NCI-H2081 (cell line): Measurements from ENCODE around the gene KDM1A.

Experiments used
- DNase-seq, 2 experiments: peaks; one replicate each; lab custom pipeline; 2025; lab: John Stamatoyannopoulos, UW

Gene KDM1A

GRCh38 chr1:23110391-23110790 is 91.1 kb downstream of the KDM1A start:
- no peak for DNase-seq

DNA sequence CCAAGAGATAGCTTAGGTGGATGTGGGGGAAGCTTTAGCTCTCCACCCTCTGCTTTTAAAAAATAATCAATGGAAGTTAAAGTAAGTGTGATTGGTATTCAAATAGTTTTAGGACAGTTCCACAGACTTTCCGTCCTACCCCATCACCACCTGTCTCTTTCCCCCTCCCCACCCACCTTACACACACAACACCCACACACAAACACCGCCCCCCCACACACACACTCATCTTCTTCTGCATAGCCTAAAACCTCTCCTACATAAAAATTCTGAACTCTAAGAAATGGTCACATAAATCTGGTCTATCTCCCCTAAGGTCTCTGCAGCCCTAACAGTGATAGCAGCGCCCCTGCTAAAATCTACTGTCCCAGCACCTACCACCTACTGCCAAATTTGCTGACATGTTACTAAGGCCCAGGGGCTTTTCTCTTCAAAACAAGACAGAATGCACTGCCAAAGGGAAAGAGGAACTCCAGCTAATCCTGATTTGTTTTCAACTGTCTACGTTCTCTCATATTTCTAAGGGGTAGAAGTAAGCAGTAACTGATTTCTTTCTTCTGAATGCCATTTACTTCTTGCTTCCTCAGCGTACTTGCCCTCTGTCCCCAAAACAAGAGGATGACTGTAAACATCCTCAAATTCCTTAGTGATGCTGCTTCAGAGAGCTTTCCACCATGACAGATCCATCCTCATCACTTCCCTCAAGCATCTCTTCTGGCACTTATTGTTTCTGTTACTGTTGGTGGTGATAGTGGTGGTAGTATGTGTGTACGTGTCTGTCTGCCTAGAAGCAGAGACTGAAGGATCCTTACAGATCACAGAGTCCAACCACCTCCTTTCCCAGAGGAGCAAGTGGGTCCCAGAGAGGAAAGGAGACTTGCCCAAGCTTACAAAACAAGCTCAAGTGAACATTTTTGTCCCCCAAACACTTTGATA is 92.6 kb downstream of the KDM1A start:
- no peak for DNase-seq

DNA sequence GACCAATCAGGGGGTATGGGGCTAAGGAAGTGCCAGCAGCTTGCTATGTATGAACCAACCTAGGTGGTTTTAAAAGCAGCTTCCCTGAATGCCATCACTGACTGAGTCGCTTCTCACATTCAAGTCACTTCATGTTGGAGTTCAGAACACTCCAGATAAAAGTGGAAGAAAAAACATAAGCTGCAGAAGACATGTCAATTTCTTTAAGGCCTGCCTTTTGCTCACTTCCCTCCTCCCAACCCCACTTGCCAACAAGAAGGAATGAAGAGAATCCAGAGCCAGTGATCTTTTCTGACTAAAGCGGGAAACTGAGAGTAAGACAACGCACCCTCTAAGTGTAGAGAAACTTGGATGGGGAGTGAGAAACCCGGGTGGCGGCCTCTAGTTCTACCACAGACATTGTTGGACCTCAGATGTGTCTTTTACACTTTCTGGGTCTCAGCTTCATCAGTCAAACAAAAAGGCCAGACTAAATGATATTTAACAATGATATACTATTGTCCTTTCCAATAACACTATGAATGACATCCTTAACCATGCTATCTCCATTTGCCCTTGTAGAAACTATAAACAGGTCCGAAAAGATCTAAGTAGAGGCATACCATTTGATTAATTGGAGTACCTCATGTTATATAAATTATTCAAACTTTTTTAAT is 95.3 kb downstream of the KDM1A start:
- DNase-seq = no peak

GRCh38 chr1:23116216-23116836 is 97.1 kb downstream of the KDM1A start:
- DNase-seq = no peak

DNA sequence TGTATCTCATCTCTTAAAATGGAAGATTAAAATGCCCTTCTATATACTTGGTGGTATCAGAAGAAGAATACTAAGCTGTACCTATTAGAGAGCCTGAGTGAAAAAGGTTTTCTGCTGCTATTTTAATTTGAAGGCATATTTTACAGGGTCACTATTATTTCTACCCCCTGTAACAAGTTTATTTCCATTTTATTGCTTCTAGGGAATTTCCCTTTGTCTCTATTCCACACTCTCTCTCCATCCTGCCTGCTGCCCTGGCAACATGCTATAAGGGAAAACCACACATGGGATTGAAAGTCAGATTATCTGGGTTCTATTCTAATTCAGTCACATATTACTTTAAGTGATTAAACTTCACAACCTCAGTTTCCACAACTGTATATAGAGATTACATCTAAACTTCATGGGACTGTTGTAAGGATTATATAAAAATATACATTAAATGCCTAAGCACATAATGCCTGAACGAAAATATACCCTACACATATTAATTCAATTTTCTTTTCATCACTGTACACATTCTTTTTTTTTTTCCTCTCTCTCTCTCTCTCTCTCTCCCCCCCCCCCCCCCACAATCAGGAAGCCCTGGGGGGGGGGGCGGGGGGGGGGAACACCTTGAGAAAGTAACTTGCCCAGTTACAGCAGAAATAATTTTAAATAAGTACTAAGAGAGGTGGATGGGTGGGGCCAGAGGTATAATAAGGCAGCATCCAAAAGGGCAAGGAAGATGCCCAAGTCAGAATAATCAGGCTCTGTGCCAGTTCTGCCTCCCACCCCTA is 97.8 kb downstream of the KDM1A start:
- no peak for DNase-seq

GRCh38 chr1:23118407-23118806 is 99.1 kb downstream of the KDM1A start:
- DNase-seq = no peak

- DNase-seq = no peak
Observed at GRCh38 chr1:23118957-23119792, 99.9 kb downstream of the KDM1A start.

DNA sequence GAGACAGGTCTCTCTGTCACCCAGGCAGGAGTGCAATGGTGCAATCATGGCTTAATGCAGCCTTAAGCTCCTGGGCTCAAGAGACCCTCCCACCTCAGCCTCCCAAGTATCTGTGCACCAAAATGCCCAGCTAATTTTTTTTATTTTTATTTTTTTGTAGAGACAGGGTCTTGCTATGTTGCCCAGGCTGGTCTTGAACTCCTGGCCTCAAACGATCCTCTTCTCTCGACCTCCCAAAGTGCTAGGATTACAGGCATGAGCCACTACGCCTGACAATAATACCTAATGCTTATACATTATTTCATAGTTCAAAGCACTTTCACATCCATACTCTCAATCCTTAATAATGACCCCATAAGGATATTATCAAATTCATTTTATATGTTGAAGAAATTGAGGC is 101.1 kb downstream of the KDM1A start:
- DNase-seq = no peak

DNA sequence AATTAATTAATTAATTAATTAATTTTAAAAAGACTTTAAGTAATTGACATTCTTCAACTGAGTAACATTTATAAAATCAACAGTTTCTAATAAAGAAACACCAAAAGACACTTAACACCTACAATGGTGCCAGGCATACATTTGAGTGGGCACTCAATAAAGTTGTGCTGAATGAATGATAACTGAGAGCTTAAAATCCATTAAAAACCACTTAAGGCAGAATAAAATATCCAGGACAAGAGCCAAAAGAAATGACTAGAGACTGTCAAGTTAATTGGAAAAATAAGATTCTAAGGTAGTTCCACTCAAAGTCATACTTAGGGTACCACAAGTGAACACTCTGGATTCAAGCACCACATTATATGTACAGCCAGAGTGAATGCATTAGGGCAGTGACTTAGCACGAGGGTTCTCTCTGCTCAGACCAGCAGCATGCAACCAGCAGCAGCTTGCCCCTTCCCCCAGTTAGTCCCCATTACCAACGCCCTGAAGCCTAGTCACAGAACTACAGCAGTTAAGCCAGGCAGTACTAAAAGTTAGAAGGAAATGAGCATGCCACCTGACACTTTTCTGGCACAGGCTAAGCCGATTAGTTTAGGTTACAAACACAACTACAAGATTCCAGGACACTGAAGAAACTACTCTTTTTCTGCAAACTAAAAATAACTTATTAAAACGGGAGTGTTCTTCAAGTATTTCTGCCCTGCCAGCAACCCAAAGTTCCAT is 102.9 kb downstream of the KDM1A start:
- DNase-seq = no peak

- DNase-seq = no peak
Observed at GRCh38 chr1:23122796-23123195, 103.5 kb downstream of the KDM1A start.

DNA sequence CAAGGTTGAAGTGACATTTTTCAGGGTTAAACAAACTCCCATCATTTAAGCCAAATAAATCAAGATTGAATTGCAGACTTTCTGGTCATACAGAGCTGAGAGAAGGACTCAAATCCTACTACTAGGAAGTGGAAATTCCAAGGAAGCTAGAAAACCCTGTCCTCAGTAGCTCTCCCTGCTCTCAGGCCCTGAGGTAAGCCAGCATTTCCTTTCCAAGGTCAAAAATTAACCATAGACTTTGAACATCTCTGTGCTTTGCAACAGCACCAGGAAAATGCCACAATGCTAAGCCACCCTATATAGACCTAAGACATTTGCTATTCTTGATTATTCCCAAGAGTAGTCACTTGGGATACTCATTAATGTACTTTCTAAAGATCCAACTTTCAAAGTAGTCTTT is 104.3 kb downstream of the KDM1A start:
- DNase-seq = no peak

DNA sequence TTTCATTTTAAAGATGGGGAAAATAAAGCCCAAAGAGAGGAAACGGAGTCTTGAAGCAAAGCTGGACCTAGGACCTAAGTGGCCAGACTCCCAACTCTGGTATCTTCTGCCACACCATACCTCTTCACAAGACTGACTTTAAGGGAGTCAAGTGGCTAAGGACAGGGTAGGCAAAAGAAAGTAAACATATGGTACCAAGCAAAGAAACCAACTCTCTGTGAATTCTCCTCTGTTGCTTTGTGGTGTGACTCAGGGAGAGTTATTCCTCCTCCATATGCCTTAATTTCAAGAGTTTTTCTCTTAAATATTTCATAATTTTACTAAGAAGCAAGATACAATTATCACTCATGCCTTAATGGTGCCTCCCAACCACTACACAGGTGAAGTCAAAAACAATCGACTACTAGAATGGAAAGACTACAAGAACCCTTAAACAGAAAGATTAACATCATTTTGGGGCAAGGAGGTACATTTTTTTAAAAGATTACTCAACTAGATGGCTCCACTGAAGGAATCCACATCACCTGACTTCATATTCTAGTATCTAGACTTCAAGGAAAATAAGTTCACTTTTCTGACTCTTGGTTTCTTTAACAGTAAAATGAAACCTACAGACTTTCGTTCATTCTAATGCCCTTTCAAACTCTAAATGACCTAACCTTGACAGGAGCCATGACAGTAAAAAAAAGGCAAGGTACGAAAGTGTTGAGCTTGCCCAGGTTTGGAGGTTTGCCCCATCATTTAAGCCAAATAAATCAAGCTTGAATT is 105.2 kb downstream of the KDM1A start:
- no peak for DNase-seq

DNA sequence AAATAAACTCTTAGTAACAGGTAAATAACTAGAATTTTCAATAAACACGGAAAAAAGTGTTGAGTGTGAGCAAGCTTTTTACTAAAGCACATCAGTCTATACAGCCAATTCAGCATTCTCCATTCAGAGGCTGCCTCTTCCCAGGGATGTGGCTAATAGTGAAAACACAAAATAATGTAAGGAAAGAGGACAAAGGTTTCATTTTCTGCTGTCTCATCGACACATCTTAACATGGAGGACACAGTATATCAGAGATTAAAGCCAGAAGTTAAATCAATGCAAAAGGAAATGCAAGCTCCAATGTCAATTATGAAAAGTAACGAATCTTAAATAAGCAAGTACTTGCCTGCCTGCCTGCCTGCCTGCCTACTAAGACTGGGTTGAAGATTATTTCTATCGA is 106.2 kb downstream of the KDM1A start:
- no peak for DNase-seq

- no peak for DNase-seq
Observed at GRCh38 chr1:23126200-23126599, 106.9 kb downstream of the KDM1A start.

GRCh38 chr1:23126801-23127200 is 107.5 kb downstream of the KDM1A start:
- DNase-seq = no peak

DNA sequence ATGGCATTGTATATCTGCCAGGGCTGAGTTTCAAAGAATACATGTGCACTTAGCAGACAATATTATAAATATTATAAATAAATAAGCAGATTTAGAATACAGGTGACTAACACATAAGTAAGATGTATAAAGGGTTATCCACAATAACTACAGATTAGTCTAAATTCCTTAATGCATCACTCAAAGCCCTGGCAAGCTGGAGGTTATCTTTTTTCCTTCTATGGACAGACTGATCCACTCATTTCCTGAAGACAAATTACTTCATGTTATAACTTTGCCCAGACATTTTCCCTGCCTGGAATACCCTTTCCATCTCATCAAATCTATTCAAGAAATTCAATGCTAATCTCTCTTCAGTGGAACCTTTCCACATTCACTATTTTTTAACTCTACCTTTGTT is 110.6 kb downstream of the KDM1A start:
- DNase-seq = no peak

- no peak for DNase-seq
Observed at GRCh38 chr1:23132033-23132432, 112.8 kb downstream of the KDM1A start.
